Esophagus muscularis mucosa (tissue), 4 donors: Measurements from ENCODE around the gene LIM2. TPM values are rescaled to one million over a fixed set of nuclear protein-coding genes. Genes with fewer than 3 reads are reported as not detected.

Experiments
- DNase-seq: peaks from one replicate; pipeline ENCODE4 v3.0.0-alpha.2; 2017; ENCODE audit errors: extremely low spot score
- H3K27ac ChIP-seq, 4 donors: fragments of 200-600 bp; sonication (generic); replicated peaks in 1 of 4; 1 replicate in 3 of 4; 2 replicates in 1 of 4; pipeline ENCODE4 v1.5.1; 2016 to 2019; ENCODE audit warnings: mild to moderate bottlenecking in 1 of 4
- H3K27me3 ChIP-seq, 4 donors: fragments of 200-600 bp; sonication (generic); one replicate each; pipeline versions ENCODE4 v1.5.1 to v1.6.0; 2016 to 2019
- H3K36me3 ChIP-seq, 4 donors: fragments of 200-600 bp; sonication (generic); one replicate each; pipeline ENCODE4 v1.5.1; 2016 to 2019
- H3K4me1 ChIP-seq, 4 donors: fragments of 200-600 bp; sonication (generic); one replicate each; pipeline ENCODE4 v1.5.1; 2016 to 2019
- H3K4me3 ChIP-seq, 4 donors: fragments of 200-600 bp; sonication (generic); 1 replicate in 2 of 4; 2 replicates in 2 of 4; pipeline ENCODE4 v1.5.1; 2016 to 2019; ENCODE audit warnings: mild to moderate bottlenecking in 4 of 4, moderate library complexity in 1 of 4
- H3K9me3 ChIP-seq, 4 donors: fragments of 200-600 bp; sonication (generic); 1 replicate in 3 of 4; 2 replicates in 1 of 4; pipeline ENCODE4 v1.5.1; 2016 to 2019
- CTCF ChIP-seq, 3 experiments: fragments of 200-600 bp in 2 of 3; fragments of 450-650 bp in 1 of 3; sonication (generic) in 2 of 3; IDR thresholded peaks; one replicate each; pipeline ENCODE4 v1.5.1; 2017 to 2019; ENCODE audit warnings: antibody characterized with exemption in 3 of 3, mild to moderate bottlenecking in 2 of 3, moderate library complexity in 1 of 3
- EP300 ChIP-seq: sonication (generic); formaldehyde crosslinking; IDR thresholded peaks from one replicate; pipeline ENCODE4 v1.6.1; 2017; ENCODE audit warnings: antibody characterized with exemption
- POLR2A ChIP-seq: fragments of 450-650 bp; IDR thresholded peaks from one replicate; pipeline ENCODE4 v1.6.1; 2017; ENCODE audit warnings: antibody characterized with exemption, moderate library complexity, mild to moderate bottlenecking, low read depth
- POLR2AphosphoS5 ChIP-seq, 2 donors: sonication (generic); formaldehyde crosslinking; IDR thresholded peaks; one replicate each; pipeline ENCODE4 v1.6.1; 2017; ENCODE audit warnings: antibody characterized with exemption in 2 of 2
- WGBS: methylation state at CpG from one replicate; pipeline ENCODE4 v1.1.5; 2018; 5-methylcytosine and 5-hydroxymethylcytosine counted together
- intact Hi-C: fragments of 100-400 bp; cut with DNase I; formaldehyde crosslinking; loops from one replicate; pipeline ENCODE4 v1.15.1; 2023
- total RNA-seq, 4 donors: library from RNA; depleted of rRNA; stranded (reverse); fragments of >200 nt; gene quantifications; one replicate each; pipeline versions ENCODE4 v1.1.0 to v1.2.1, GENCODE V29; 2016

The LIM2 gene
- total RNA-seq, 4 donors from 2014 or later, result not detected

- intact Hi-C loops, result loop anchor here (1.0 to 10.0 kb wide), 2 partner anchors 26 to 338 kb away; no protein-coding TSS in a partner anchor
- TF ChIP-seq POLR2A, result peak; percentile 64
- no peak for TF ChIP-seq EP300
- peak; percentile 98 to 99 for TF ChIP-seq POLR2AphosphoS5 (IDR thresholded peaks at IDR 0.05)
- H3K9me3 ChIP-seq, result no peaks in the 10 kb centered on the region
- H3K27me3 ChIP-seq, result no peaks in the 10 kb centered on the region
- peaks cover 32 to 56% (median 54%) of the 10 kb centered on the region in 4 donors for H3K4me1 ChIP-seq
- no peaks in the 10 kb centered on the region for H3K36me3 ChIP-seq
- H3K27ac ChIP-seq, result peak overlapping the region; percentile 95 to 99 (median 97)
- WGBS, result under 1% methylated on average over 38 of the region's 54 CpGs
- peak; percentile 99 for DNase-seq
- H3K4me3 ChIP-seq, result peak overlapping the region; percentile 67 to 86 (median 75)
Measured at GRCh38 chr19:51366389-51367254, 21.2 kb downstream of the LIM2 start.

GRCh38 chr19:51365965-51366388, 21.8 kb downstream of the LIM2 start, which contains the start of gene ETFB:
Gene ETFB, minus strand, starts transcription at chr19:51366388. Its CDS starts 62 bp downstream, at chr19:51366326.
- Histone ChIP-seq H3K4me1 (peaks cover 32 to 63% (median 54%) of the 10 kb centered on the region in 4 donors), H3K36me3 (no peaks in the 10 kb centered on the region), H3K27me3 (no peaks in the 10 kb centered on the region), H3K9me3 (no peaks in the 10 kb centered on the region), H3K27ac (peak within 1 kb of the TSS; percentile 95 to 99 (median 97)), H3K4me3 (peak within 1 kb of the TSS; percentile 67 to 86 (median 75))
- 3% methylated on average over 15 of the region's 27 CpGs for WGBS
- intact Hi-C loops, result loop anchor here (1.0 to 10.0 kb wide), 2 partner anchors 26 to 339 kb away; no protein-coding TSS in a partner anchor
- DNase-seq, result no peak
- no peak for TF ChIP-seq CTCF (IDR thresholded peaks at IDR 0.05)
- TF ChIP-seq POLR2AphosphoS5 (IDR thresholded peaks at IDR 0.05), result peak in 1 of 2 donors; percentile 91
- peak; percentile 52 for TF ChIP-seq POLR2A
- no peak for TF ChIP-seq EP300

- Histone ChIP-seq H3K27me3 (no peaks in the 10 kb centered on the region), H3K4me1 (peaks cover 32 to 65% (median 54%) of the 10 kb centered on the region in 4 donors), H3K27ac (peak overlapping the region; percentile 95 to 99 (median 97)), H3K9me3 (no peaks in the 10 kb centered on the region), H3K36me3 (no peaks in the 10 kb centered on the region), H3K4me3 (peak overlapping the region; percentile 67 to 86 (median 75))
- DNase-seq, result no peak
- intact Hi-C loops, result loop anchor here (10.0 kb wide), 1 partner anchor 339 kb away; no protein-coding TSS in a partner anchor
- TF ChIP-seq POLR2A (no peak), POLR2AphosphoS5 (IDR thresholded peaks at IDR 0.05) (peak in 1 of 2 donors; percentile 31)
- 17% methylated on average over 10 of the region's 10 CpGs for WGBS
Measured at GRCh38 chr19:51365211-51365964, 22.4 kb downstream of the LIM2 start.

GRCh38 chr19:51364200-51365106, 23.3 kb downstream of the LIM2 start:
- H3K4me3 ChIP-seq, result peak overlapping the region in 1 of 4 donors; percentile 67
- no peaks in the 10 kb centered on the region for H3K27me3 ChIP-seq
- peaks cover 32 to 67% (median 57%) of the 10 kb centered on the region in 4 donors for H3K4me1 ChIP-seq
- no peaks in the 10 kb centered on the region for H3K36me3 ChIP-seq
- H3K27ac ChIP-seq, result peak overlapping the region; percentile 95 to 99 (median 97)
- TF ChIP-seq POLR2A (no peak), CTCF (IDR thresholded peaks at IDR 0.05) (no peak), EP300 (no peak), POLR2AphosphoS5 (IDR thresholded peaks at IDR 0.05) (peak; percentile 20 to 26)
- WGBS, result 70% methylated on average over 15 of the region's 15 CpGs
- no peak for DNase-seq
- intact Hi-C loops, result loop anchor here (10.0 kb wide), 1 partner anchor 340 kb away; no protein-coding TSS in a partner anchor
- H3K9me3 ChIP-seq, result no peaks in the 10 kb centered on the region

- H3K4me1 ChIP-seq, result peaks cover 36 to 68% (median 53%) of the 10 kb centered on the region in 4 donors
- no peak for DNase-seq
- peak overlapping the region; percentile 95 to 99 (median 97) for H3K27ac ChIP-seq
- intact Hi-C loops, result loop anchor here (10.0 kb wide), 1 partner anchor 344 kb away; no protein-coding TSS in a partner anchor
- H3K36me3 ChIP-seq, result no peaks in the 10 kb centered on the region
- H3K4me3 ChIP-seq, result no peak overlapping the region
- H3K9me3 ChIP-seq, result no peaks in the 10 kb centered on the region
- no peaks in the 10 kb centered on the region for H3K27me3 ChIP-seq
- 87% methylated on average over 13 of the region's 13 CpGs for WGBS
- TF ChIP-seq POLR2A (no peak), POLR2AphosphoS5 (IDR thresholded peaks at IDR 0.05) (no peak), CTCF (IDR thresholded peaks at IDR 0.05) (no peak), EP300 (no peak)
Measured at GRCh38 chr19:51361239-51361638, 26.5 kb downstream of the LIM2 start.
